ENCODE results near the gene SOHLH1. TPM values are rescaled to one million over a fixed set of nuclear protein-coding genes. Genes with fewer than 3 reads are reported as not detected.
"Not testable (repeated sequence)": the region's sequence is repeated elsewhere in the genome, so short reads cannot be mapped to it uniquely, and the experiment has no call there.

SOHLH1 gene
- total and polyA plus RNA-seq, 2 of the 13 experiments (the other 11 are each of a cell fraction or from before 2014, with no cell fraction given) = 0.15 TPM

GRCh38 chr9:135673941-135674340 is 25.3 kb downstream of the SOHLH1 start:
- Histone ChIP-seq H3K36me3 (replicated peaks in 1 of 2; ENCODE audit: control insufficient read depth in 1 of 2, insufficient read depth in 2 of 2, low read length in 2 of 2) (no peaks in the 10 kb centered on the region), H2AFZ (ENCODE audit: low read length) (no peak overlapping the region), H3K4me2 (ENCODE audit: low read depth, low read length) (no peak overlapping the region), H3K4me1 (ENCODE audit: insufficient read depth, low read length) (no peaks in the 10 kb centered on the region), H3K79me2 (ENCODE audit: insufficient read depth, low read length) (no peaks in the 10 kb centered on the region), H3K27ac (ENCODE audit: extremely low read length, insufficient read depth, low read length) (no peak overlapping the region), H3K27me3 (ENCODE audit: control insufficient read depth in 1 of 2, insufficient read depth in 2 of 2, low read length in 2 of 2) (peaks cover 5 to 39% of the 10 kb centered on the region in 2 experiments; a peak in 4 of 5 replicates), H3K9ac (ENCODE audit: insufficient read depth, low read depth, low read length) (no peak overlapping the region), H4K20me1 (ENCODE audit: insufficient read depth, low read length) (0 out of 2 replicates have a peak, but pooled peaks cover 2% of the 10 kb centered on the region), H3K9me3 (ENCODE audit: low read length) (no peaks in the 10 kb centered on the region), H3K4me3 (replicated peaks in 1 of 3; ENCODE audit: insufficient read depth in 1 of 3, low read depth in 2 of 3, low read length in 3 of 3) (no peak overlapping the region)
- FAIRE-seq (no peak), ATAC-seq (no peak), DNase-seq (ENCODE audit: low spot score) (no peak)
- no TSS peak for BruUV-seq (replicated peaks)
- ChIA-PET CTCF (ENCODE audit: low intra/inter-chr PET ratio, low total read pairs) (no interaction called here), POLR2A (no interaction called here)
- in situ Hi-C loops (cut with HindIII; ENCODE audit: extremely low pct_ligation_motif_present, low pct_unique_long_range_greater_than_20kb) = no loop called here
- TF ChIP-seq MEF2D (CRISPR knock-in tag; IDR thresholded peaks at IDR 0.05) (no peak), ZNF343 (CRISPR knock-in tag; IDR thresholded peaks at IDR 0.05) (no peak), ZNF530 (CRISPR knock-in tag; IDR thresholded peaks at IDR 0.05; ENCODE audit: low read depth) (no peak), KAT2B (IDR thresholded peaks at IDR 0.05; ENCODE audit: borderline replicate concordance, low read depth, low read length) (no peak), IKZF4 (CRISPR knock-in tag; IDR thresholded peaks at IDR 0.05; ENCODE audit: borderline replicate concordance, low read depth, not compliant biosample characterization) (no peak), SOX5 (CRISPR knock-in tag; IDR thresholded peaks at IDR 0.05; ENCODE audit: borderline replicate concordance) (no peak), ZNF564 (CRISPR knock-in tag; IDR thresholded peaks at IDR 0.05) (no peak), HOXA9 (CRISPR knock-in tag; IDR thresholded peaks at IDR 0.05; ENCODE audit: borderline replicate concordance) (no peak), ESRRA (CRISPR knock-in tag; IDR thresholded peaks at IDR 0.05; ENCODE audit: low read depth) (no peak), MAZ (IDR thresholded peaks at IDR 0.05; ENCODE audit: borderline replicate concordance, low read depth, low read length) (no peak), MAZ (CRISPR knock-in tag; IDR thresholded peaks at IDR 0.05; ENCODE audit: low read depth) (no peak), ZNF296 (CRISPR knock-in tag; conservative IDR thresholded peaks at IDR 0.05) (no peak)
- 41% methylated on average over 8 of the region's 8 CpGs for WGBS (ENCODE audit: low lambda C conversion rate)
- intact Hi-C loops (cut with micrococcal nuclease; ENCODE audit: unreplicated experiment) = no loop called here

- CTCF ChIA-PET (ENCODE audit: low intra/inter-chr PET ratio, low total read pairs) = not testable (repeated sequence)
Measured at GRCh38 chr9:135672786-135673185, 26.5 kb downstream of the SOHLH1 start.

More at GRCh38 chr9:135672786-135673185, 26.5 kb downstream of the SOHLH1 start:
- H2AFZ ChIP-seq (ENCODE audit: low read length); FAIRE-seq; H3K79me2 ChIP-seq (ENCODE audit: insufficient read depth, low read length); H3K4me2 ChIP-seq (ENCODE audit: low read depth, low read length); H3K36me3 ChIP-seq (replicated peaks in 1 of 2; ENCODE audit: control insufficient read depth in 1 of 2, insufficient read depth in 2 of 2, low read length in 2 of 2); POLR2A ChIA-PET; DNase-seq (ENCODE audit: low spot score); ATAC-seq; in situ Hi-C loops (cut with HindIII; ENCODE audit: extremely low pct_ligation_motif_present, low pct_unique_long_range_greater_than_20kb); intact Hi-C loops (cut with micrococcal nuclease; ENCODE audit: unreplicated experiment); H3K9ac ChIP-seq (ENCODE audit: insufficient read depth, low read depth, low read length); H3K4me1 ChIP-seq (ENCODE audit: insufficient read depth, low read length); H3K9me3 ChIP-seq (ENCODE audit: low read length); H3K4me3 ChIP-seq (replicated peaks in 1 of 3; ENCODE audit: insufficient read depth in 1 of 3, low read depth in 2 of 3, low read length in 3 of 3); H3K27ac ChIP-seq (ENCODE audit: extremely low read length, insufficient read depth, low read length); H4K20me1 ChIP-seq (ENCODE audit: insufficient read depth, low read length); BruUV-seq (replicated peaks): not testable (repeated sequence)
- H3K27me3 ChIP-seq (ENCODE audit: control insufficient read depth in 1 of 2, insufficient read depth in 2 of 2, low read length in 2 of 2) = peaks cover 4 to 32% of the 10 kb centered on the region in 2 experiments
- WGBS (ENCODE audit: low lambda C conversion rate) = 6% methylated on average over 7 of the region's 7 CpGs

Measured in HepG2 (cell line).